ENCODE results near the gene ANKH. TPM values are rescaled to one million over a fixed set of nuclear protein-coding genes. Genes with fewer than 3 reads are reported as not detected.

The ANKH gene
- total and polyA plus RNA-seq, 5 donors from 2014 or later = 56.6 to 177 (median 63.2) TPM

DNA sequence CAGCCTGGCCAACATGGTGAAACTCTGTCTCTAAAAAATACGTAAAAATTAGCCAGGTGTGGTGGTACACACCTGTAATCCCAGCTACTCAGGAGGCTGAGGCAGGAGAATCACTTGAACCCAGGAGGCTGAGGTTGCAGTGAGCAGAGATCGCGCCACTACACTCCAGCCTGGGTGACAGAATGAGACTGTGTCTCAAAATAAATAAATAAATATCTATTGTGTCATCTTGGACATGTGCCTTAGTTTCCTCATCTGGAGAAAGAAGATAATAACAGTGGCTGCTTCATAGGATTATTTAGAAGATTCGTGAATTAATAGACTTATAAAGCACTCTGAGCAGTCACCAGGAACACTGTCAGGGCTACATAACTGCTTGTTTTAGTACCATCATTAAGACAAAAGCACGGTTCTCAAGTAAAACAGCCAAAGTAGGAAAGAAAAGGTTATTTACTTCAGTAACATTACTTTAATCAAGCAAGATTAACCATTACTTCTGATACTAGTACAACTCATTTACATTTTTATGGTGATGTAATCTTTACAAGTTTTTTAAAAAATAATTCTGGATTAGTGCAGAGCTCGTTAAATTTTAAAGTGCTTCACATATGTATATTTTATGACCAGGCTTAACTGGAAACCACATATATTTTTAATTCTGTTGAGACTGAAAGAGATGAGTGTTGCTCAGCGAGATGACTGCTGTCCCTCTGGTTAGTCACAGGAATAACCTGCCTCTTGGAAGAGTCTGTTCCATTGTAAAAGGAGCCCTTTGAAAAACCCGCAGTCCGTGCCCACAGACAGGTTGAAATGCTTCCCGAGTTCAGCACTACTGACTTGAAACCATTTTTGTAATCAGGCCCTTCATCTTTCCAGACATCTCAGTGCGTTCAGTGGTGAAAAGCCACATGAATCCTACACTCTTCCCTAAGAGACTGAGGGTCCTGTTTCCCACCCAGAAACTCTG lies 36.7 kb downstream of the ANKH start:
- Mint-ChIP-seq H3K4me1 (peaks cover 34 to 75% (median 49%) of the 10 kb centered on the region in 4 donors), H3K36me3 (peaks cover 29% of the 10 kb centered on the region), H3K27ac (peak overlapping the region in 1 of 3 donors; percentile 12), H3K9me3 (peaks cover 0 to 2% (median 0%) of the 10 kb centered on the region in 7 donors), H3K4me3 (no peak overlapping the region), H3K27me3 (no peaks in the 10 kb centered on the region)
- H3K27me3 ChIP-seq (ENCODE audit: control insufficient read depth, insufficient read depth, low read length) = no peaks in the 10 kb centered on the region
- H3K9me3 ChIP-seq (ENCODE audit: control insufficient read depth in 2 of 2, low read length in 2 of 2) = no peaks in the 10 kb centered on the region
- ATAC-seq (ENCODE audit: low read depth in 2 of 2) = no peak
- H3K4me3 ChIP-seq (ENCODE audit: low read depth, low read length) = no peak overlapping the region
- DNase-seq = no peak
- H3K4me1 ChIP-seq (ENCODE audit: control insufficient read depth, insufficient read depth, low read length, poor library complexity, severe bottlenecking) = peaks cover 8% of the 10 kb centered on the region
- H3K36me3 ChIP-seq (ENCODE audit: control insufficient read depth, insufficient read depth, low read length) = peaks cover 17% of the 10 kb centered on the region
- H3K27ac ChIP-seq (ENCODE audit: insufficient read depth, low read length, poor library complexity, severe bottlenecking) = no peak overlapping the region

DNA sequence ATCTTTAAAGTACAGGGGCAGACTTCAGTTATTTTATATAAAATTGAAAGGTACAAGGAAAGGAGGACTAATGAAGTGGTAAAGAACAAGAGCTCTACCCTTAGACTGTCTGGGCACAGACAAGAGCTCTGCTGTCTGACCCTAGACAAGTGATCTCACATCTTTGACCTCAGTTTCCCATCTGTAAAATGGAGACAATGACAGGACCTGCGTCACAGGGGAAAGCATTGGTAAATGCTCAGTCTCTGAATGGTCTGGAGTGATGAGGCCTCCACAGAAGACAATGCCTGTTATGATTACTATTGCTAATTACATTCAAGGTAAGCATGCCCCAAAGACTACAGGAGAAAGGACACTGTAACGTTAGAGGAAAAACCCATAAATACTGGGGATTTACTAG lies 37.5 kb downstream of the ANKH start:
- H3K27ac Mint-ChIP-seq = peak overlapping the region in 1 of 3 donors; percentile 66

DNA sequence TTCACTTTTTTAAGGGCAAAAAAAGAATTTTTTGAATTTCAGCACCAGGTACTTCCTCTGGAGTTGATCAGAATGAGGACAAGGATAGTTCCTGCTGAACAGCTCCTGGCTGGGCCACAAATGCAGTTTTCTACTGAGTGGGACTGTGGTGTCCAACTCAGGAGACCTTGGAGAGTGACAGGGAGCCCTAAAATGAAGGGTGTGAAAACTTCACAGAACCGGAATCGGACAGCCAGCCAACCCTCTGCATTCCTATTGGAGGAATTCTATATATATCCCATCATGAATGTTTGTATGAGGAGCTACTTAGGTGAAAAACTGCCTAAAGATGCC lies 40.6 kb downstream of the ANKH start:
- H3K4me1 Mint-ChIP-seq = peaks cover 51 to 93% (median 59%) of the 10 kb centered on the region in 4 donors
- peaks cover 16% of the 10 kb centered on the region for H3K4me1 ChIP-seq (ENCODE audit: control insufficient read depth, insufficient read depth, low read length, poor library complexity, severe bottlenecking)
- no peaks in the 10 kb centered on the region for H3K9me3 ChIP-seq (ENCODE audit: control insufficient read depth in 2 of 2, low read length in 2 of 2)
- H3K27me3 ChIP-seq (ENCODE audit: control insufficient read depth, insufficient read depth, low read length) = no peaks in the 10 kb centered on the region
- no peak overlapping the region for H3K4me3 Mint-ChIP-seq
- no peaks in the 10 kb centered on the region for H3K9me3 Mint-ChIP-seq
- H3K36me3 ChIP-seq (ENCODE audit: control insufficient read depth, insufficient read depth, low read length) = peaks cover 14% of the 10 kb centered on the region
- no peak overlapping the region for H3K4me3 ChIP-seq (ENCODE audit: low read depth, low read length)
- peak overlapping the region; percentile 15 to 65 (median 16) for H3K27ac Mint-ChIP-seq
- ATAC-seq (ENCODE audit: low read depth in 2 of 2) = no peak
- no peaks in the 10 kb centered on the region for H3K27me3 Mint-ChIP-seq
- no peak overlapping the region for H3K27ac ChIP-seq (ENCODE audit: insufficient read depth, low read length, poor library complexity, severe bottlenecking)
- DNase-seq = no peak
- peaks cover 31% of the 10 kb centered on the region for H3K36me3 Mint-ChIP-seq

More for the DNA sequence above, 37.5 kb downstream of the ANKH start:
- H3K9me3 ChIP-seq (ENCODE audit: control insufficient read depth in 2 of 2, low read length in 2 of 2) = no peaks in the 10 kb centered on the region
- Mint-ChIP-seq H3K27me3 (no peaks in the 10 kb centered on the region), H3K9me3 (peaks cover 0 to 2% (median 0%) of the 10 kb centered on the region in 7 donors), H3K4me3 (peak overlapping the region in 1 of 4 donors; percentile 53), H3K36me3 (peaks cover 27% of the 10 kb centered on the region), H3K4me1 (peaks cover 39 to 76% (median 51%) of the 10 kb centered on the region in 4 donors)
- DNase-seq (no peak), ATAC-seq (ENCODE audit: low read depth in 2 of 2) (no peak)
- no peak overlapping the region for H3K4me3 ChIP-seq (ENCODE audit: low read depth, low read length)
- H3K4me1 ChIP-seq (ENCODE audit: control insufficient read depth, insufficient read depth, low read length, poor library complexity, severe bottlenecking) = peaks cover 8% of the 10 kb centered on the region
- H3K27ac ChIP-seq (ENCODE audit: insufficient read depth, low read length, poor library complexity, severe bottlenecking) = no peak overlapping the region
- H3K36me3 ChIP-seq (ENCODE audit: control insufficient read depth, insufficient read depth, low read length) = peaks cover 14% of the 10 kb centered on the region
- H3K27me3 ChIP-seq (ENCODE audit: control insufficient read depth, insufficient read depth, low read length) = no peaks in the 10 kb centered on the region

DNA sequence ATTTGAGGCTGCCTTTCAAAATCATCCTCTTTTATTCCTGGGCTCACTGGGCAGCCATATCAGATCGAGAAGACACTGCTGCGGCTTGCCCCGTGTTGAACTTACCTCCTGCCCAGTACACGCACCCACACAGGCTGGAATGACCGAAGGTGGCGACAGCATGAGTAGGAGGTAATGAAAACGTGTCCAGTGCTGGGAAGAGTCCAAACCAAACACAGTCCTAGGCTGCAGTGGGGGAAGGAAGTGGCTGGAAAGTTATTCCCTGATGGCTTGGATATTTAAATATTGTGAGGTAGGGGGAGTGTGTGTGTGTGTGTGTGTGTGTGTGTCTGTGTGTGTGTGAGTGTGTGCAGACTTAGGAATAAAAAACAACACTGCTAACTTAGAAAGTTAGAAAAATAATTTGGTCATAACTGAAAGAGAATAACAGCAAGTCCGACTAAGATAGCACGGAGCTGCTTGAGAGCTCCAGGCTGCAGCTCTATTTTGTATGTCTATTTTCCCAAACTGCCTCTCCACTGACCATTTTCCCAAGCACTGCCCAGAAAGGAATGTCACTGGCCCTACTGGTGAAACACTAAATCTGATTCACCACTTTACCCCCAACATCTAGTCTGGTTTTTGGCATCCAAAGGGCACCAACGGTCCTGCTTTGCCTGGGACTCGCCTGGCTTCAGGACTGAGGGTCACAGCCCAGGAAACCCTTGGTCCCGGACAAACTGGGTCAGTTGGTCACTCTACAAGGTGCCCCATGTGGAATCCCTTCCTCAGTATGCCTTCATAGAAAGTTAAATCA lies 41.2 kb downstream of the ANKH start:
- Histone ChIP-seq H3K27me3 (ENCODE audit: control insufficient read depth, insufficient read depth, low read length) (no peaks in the 10 kb centered on the region), H3K27ac (ENCODE audit: insufficient read depth, low read length, poor library complexity, severe bottlenecking) (no peak overlapping the region), H3K9me3 (ENCODE audit: control insufficient read depth in 2 of 2, low read length in 2 of 2) (no peaks in the 10 kb centered on the region), H3K4me1 (ENCODE audit: control insufficient read depth, insufficient read depth, low read length, poor library complexity, severe bottlenecking) (peaks cover 16% of the 10 kb centered on the region), H3K4me3 (ENCODE audit: low read depth, low read length) (no peak overlapping the region), H3K36me3 (ENCODE audit: control insufficient read depth, insufficient read depth, low read length) (peaks cover 14% of the 10 kb centered on the region)
- no peak for ATAC-seq (ENCODE audit: low read depth in 2 of 2)
- Mint-ChIP-seq H3K9me3 (no peaks in the 10 kb centered on the region), H3K4me3 (peak overlapping the region in 1 of 4 donors; percentile 16), H3K36me3 (peaks cover 31% of the 10 kb centered on the region), H3K27ac (peak overlapping the region in 2 of 3 donors; percentile 51 to 65), H3K27me3 (no peaks in the 10 kb centered on the region), H3K4me1 (peaks cover 51 to 91% (median 59%) of the 10 kb centered on the region in 4 donors)
- DNase-seq = no peak

DNA sequence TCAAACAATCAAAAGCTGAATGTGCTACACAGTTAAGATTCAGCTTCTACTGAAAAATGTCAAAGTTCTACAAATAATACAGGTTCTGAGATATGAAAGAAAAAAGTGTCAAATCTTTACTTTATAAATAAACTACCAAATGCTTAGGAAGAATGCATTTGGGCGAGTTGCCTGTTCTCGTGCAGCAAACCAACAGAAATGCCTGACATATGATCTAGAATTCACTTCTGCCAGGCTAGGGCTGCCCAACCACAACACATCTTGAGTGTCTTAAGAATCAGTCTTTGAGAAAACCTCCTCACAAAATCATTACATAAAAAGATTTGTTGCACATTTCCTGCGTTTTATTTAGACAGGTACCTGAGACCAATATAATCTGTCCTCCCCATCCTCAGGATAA lies 42.2 kb downstream of the ANKH start:
- peak overlapping the region in 2 of 3 donors; percentile 37 to 44 for H3K27ac Mint-ChIP-seq
- Histone ChIP-seq H3K9me3 (ENCODE audit: control insufficient read depth in 2 of 2, low read length in 2 of 2) (no peaks in the 10 kb centered on the region), H3K4me1 (ENCODE audit: control insufficient read depth, insufficient read depth, low read length, poor library complexity, severe bottlenecking) (peaks cover 16% of the 10 kb centered on the region), H3K4me3 (ENCODE audit: low read depth, low read length) (no peak overlapping the region), H3K27me3 (ENCODE audit: control insufficient read depth, insufficient read depth, low read length) (no peaks in the 10 kb centered on the region), H3K36me3 (ENCODE audit: control insufficient read depth, insufficient read depth, low read length) (peaks cover 14% of the 10 kb centered on the region), H3K27ac (ENCODE audit: insufficient read depth, low read length, poor library complexity, severe bottlenecking) (no peak overlapping the region)
- H3K9me3 Mint-ChIP-seq = no peaks in the 10 kb centered on the region
- H3K36me3 Mint-ChIP-seq = peaks cover 31% of the 10 kb centered on the region
- peaks cover 47 to 91% (median 61%) of the 10 kb centered on the region in 4 donors for H3K4me1 Mint-ChIP-seq
- DNase-seq (no peak), ATAC-seq (ENCODE audit: low read depth in 2 of 2) (no peak)
- no peak overlapping the region for H3K4me3 Mint-ChIP-seq
- no peaks in the 10 kb centered on the region for H3K27me3 Mint-ChIP-seq

DNA sequence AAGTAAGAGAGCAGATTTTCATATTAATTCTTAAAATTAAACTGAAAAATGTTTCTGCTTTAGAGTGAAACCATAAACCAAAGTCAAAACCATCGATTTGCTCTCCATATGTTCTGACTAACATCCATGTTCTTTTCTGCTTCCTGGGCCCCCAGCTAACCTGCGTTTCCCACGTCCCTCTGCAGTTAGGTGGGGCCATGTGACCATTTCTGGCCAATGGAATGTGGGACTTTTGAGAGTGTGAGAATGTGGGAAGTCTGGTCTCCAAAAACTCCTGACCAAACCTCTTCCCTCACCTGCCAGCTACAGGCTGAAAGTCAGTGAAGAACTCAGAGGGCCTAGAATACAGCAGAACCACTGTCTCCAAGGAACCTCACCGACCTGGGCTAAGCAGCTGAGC lies 44.9 kb downstream of the ANKH start:
- H3K36me3 Mint-ChIP-seq = peaks cover 31% of the 10 kb centered on the region
- Histone ChIP-seq H3K4me1 (ENCODE audit: control insufficient read depth, insufficient read depth, low read length, poor library complexity, severe bottlenecking) (peaks cover 16% of the 10 kb centered on the region), H3K27me3 (ENCODE audit: control insufficient read depth, insufficient read depth, low read length) (no peaks in the 10 kb centered on the region), H3K9me3 (ENCODE audit: control insufficient read depth in 2 of 2, low read length in 2 of 2) (no peaks in the 10 kb centered on the region), H3K4me3 (ENCODE audit: low read depth, low read length) (no peak overlapping the region), H3K27ac (ENCODE audit: insufficient read depth, low read length, poor library complexity, severe bottlenecking) (no peak overlapping the region), H3K36me3 (ENCODE audit: control insufficient read depth, insufficient read depth, low read length) (peaks cover 16% of the 10 kb centered on the region)
- no peak overlapping the region for H3K4me3 Mint-ChIP-seq
- ATAC-seq (ENCODE audit: low read depth in 2 of 2) (no peak), DNase-seq (no peak)
- no peaks in the 10 kb centered on the region for H3K9me3 Mint-ChIP-seq
- H3K27me3 Mint-ChIP-seq = no peaks in the 10 kb centered on the region
- H3K27ac Mint-ChIP-seq = peak overlapping the region in 2 of 3 donors; percentile 47 to 91
- H3K4me1 Mint-ChIP-seq = peaks cover 31 to 82% (median 49%) of the 10 kb centered on the region in 4 donors

DNA sequence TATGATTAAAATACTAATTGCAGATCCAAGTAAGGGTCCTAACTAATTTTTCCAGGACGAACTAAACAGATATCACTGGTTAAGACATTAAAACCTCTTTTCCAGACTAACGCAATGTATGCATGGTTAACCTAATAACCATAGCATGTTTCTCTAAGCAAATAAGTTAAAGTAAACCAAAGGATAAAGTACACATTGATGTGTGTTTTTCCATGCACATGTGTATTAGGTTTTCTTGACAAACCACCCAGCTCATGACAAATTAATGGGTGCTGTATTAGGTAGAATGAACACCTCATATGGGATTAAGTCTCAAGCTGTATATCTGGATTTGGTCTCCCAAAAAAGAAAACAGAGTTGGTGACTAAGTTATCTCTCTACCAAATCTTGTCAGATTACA lies 45.6 kb downstream of the ANKH start:
- H3K36me3 ChIP-seq (ENCODE audit: control insufficient read depth, insufficient read depth, low read length) = peaks cover 13% of the 10 kb centered on the region
- no peak for DNase-seq
- ATAC-seq (ENCODE audit: low read depth in 2 of 2) = no peak
- H3K9me3 ChIP-seq (ENCODE audit: control insufficient read depth in 2 of 2, low read length in 2 of 2) = no peaks in the 10 kb centered on the region
- no peaks in the 10 kb centered on the region for H3K27me3 ChIP-seq (ENCODE audit: control insufficient read depth, insufficient read depth, low read length)
- H3K4me1 Mint-ChIP-seq = peaks cover 31 to 82% (median 46%) of the 10 kb centered on the region in 4 donors
- H3K36me3 Mint-ChIP-seq = peaks cover 28% of the 10 kb centered on the region
- H3K4me3 ChIP-seq (ENCODE audit: low read depth, low read length) = no peak overlapping the region
- peaks cover 14% of the 10 kb centered on the region for H3K4me1 ChIP-seq (ENCODE audit: control insufficient read depth, insufficient read depth, low read length, poor library complexity, severe bottlenecking)
- H3K4me3 Mint-ChIP-seq = no peak overlapping the region
- peak overlapping the region in 1 of 3 donors; percentile 47 for H3K27ac Mint-ChIP-seq
- H3K27me3 Mint-ChIP-seq = no peaks in the 10 kb centered on the region
- H3K27ac ChIP-seq (ENCODE audit: insufficient read depth, low read length, poor library complexity, severe bottlenecking) = no peak overlapping the region
- H3K9me3 Mint-ChIP-seq = no peaks in the 10 kb centered on the region

All from CD4-positive, CD25-positive, alpha-beta regulatory T cell (primary cell).